ENCODE measurements around the gene FAM114A2. TPM values are rescaled to one million over a fixed set of nuclear protein-coding genes. Genes with fewer than 3 reads are reported as not detected.

The FAM114A2 gene
- polyA plus RNA-seq, 10 donors: 15.2 to 24.0 (median 19.6) TPM

- no peak for DNase-seq
Measured at GRCh38 chr5:153988510-153988909, 50.2 kb downstream of the FAM114A2 start.

GRCh38 chr5:153987301-153987700, 51.4 kb downstream of the FAM114A2 start:
- DNase-seq: no peak

- DNase-seq: no peak
Measured at GRCh38 chr5:153985498-153985897, 53.2 kb downstream of the FAM114A2 start.

- no peak for DNase-seq
Measured at GRCh38 chr5:153983885-153984284, 54.8 kb downstream of the FAM114A2 start.

DNA sequence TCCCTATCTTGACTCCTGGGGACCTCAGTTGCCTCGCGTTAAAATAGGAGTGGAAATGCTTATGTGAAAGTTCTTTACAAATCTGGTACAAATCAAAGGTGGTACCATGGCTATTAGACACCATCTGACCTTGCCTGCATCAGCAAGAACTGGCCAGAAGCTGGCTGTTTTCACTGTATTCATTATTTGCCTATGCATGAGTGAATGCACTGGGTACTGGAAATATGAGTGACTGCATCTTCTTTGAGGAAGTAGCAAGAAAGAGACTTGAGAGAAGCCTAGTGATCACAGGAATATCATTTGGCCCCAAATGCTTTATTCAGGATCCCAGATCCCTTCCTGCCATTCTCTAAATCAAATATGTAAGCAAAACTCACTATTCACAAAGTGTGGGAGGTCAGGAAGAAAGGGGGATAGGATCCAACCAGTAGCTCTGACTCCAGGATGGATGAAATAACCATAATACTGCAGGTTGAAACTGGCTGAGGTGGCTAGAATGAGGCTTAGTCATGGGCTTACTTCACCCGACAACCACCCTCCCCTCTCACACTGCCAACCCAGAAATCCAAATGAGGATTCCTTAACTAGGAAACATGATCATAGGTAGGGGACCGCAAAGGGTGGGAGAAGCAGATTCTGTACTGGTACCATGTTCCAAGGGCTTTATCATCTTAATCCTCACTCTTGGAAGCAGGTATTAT, 56.7 kb downstream of the FAM114A2 start:
- no peak for DNase-seq

- DNase-seq: no peak
Measured at GRCh38 chr5:153979028-153979783, 59.5 kb downstream of the FAM114A2 start.

- no peak for DNase-seq
Measured at GRCh38 chr5:153974813-153975163, 63.9 kb downstream of the FAM114A2 start.

DNA sequence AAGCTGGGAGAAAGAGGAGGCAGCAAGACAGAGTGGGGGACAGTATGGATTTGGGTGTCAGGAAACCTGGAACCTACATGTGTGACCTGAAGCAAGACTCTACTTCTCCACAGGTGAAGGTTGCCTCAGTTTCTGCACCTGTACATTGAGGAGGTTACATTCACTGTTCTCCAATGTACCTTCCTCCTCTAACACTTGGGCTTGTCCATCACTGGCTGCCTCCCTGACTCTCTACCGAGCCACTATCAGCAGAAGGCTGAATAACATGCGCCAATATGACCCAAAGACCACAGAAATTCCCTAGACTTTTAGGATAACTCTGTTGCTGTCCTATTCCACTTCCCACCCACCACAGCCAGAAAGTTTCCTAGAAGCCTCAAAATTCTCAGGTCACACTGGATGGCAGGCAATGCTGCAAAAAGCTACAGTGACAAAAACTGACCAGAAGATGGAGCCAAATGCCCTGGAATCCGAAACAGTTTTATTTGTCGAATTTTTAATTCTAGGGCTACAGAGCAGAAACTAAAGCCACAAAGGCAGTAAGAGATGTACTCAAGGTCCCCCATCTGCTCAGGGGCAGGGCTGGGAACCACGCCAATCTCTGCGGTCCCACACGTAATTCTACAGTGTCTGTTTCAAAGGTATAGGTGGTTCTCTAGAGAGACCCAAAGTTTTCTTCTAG, 64.4 kb downstream of the FAM114A2 start:
- DNase-seq: peak in 2 of 3 donors; percentile 50 to 72

- no peak for DNase-seq
Measured at GRCh38 chr5:153972240-153972639, 66.5 kb downstream of the FAM114A2 start.

DNA sequence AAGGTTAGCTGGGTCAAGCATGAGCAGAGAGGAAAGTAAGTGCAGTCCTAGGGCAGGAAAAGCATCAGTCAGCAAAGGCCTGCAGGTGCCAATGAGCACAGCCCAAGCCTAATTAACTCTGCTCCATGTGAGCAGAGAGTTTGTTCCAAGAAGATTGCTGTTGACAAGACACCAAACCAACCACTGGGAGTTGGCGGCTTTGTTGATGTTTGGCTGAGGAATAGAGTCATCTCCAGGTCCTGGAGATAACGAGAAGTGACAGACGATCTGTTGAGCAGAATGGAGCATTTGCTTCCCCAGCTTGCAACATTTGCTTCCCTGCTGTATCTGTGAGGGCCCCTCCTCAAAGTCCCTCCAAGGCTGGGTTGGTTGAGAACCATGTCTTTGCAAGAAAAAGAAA, 68.2 kb downstream of the FAM114A2 start:
- no peak for DNase-seq

- no peak for DNase-seq
Measured at GRCh38 chr5:153969563-153969895, 69.2 kb downstream of the FAM114A2 start.

DNA sequence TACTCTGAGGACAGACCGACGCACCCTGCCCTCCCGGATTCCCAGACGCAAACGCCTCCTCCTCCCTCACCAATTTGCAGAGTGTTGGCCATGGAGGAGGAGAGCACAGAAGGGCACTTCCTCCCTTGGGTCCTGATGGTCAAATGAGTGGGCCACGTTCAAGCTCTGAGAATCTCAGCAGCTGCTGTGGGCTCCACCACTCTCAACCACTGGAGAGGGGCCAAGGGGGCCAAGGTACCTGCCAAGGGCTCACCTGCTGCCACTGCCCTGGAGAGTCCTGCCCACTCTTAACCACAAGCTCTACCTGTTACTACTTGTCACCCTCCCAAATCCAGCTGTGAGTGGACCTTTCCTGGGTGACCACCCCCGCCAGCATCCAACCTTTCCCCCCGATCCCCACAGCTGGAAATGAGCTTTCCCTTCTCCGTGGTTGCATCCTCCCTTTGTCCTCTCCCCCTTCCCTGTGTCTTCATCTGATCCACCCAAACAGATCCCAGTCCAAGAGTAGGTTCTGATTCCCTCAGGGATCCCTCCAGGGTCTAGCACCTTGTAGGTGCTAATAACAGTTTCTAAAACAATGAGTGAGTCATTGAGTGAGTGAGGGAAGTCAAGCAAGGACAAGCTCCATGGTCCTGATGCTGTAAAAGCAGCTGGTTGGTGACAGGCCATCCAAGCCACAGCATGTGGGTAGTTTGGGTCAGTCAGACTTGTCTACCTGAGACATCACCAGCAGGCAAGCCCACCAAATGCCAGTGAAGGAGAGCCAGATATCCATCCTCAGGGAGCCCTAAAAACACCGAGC, 69.7 kb downstream of the FAM114A2 start:
- DNase-seq: no peak

- peak; percentile 66 to 78 (median 73) for DNase-seq
Measured at GRCh38 chr5:153964880-153965645, 73.6 kb downstream of the FAM114A2 start.

- no peak for DNase-seq
Measured at GRCh38 chr5:153964191-153964879, 74.4 kb downstream of the FAM114A2 start.

DNA sequence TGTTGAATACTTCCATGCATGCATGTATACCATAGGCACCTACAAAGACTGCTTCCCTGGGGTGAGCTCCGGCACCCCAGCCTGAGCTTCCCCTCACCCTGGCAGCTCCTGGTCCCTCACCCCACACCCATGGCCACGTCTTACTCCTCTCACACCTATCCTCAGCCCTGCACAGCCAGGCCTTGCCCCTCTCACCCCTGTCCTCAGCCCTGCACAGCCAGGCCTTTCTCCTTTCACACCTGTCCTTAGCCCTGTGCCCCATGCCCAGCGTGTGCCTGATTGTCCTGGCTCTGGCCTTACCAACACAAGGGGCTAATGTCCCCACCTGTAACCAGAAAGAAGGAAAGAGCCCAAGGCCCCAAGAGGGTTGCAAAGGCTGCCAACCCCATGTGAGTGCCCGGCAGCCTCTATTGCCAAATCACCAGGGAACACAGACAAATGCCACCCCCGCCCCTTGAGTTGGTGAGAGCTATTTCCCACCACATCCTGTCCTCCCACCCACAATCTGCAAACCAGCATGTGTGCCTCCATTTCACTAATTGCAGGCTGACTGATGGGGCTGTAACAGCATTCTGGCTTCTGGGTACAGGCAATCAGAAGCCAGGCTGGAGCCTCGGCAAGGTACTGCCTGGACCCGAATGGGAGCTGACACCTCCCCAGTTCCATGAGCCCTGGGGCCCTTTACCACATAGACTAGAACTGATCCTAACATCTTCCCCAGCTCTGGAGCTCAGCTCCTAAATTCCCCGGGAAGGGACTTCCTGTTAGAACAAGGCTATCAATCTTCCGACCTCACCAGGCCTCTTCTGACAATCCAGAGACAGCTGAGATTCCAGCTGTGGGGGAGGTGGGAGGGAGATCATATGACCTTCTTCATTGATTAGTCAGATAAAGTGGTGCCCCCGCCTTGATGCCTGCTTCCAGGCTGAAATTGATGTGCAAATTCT, 78.2 kb downstream of the FAM114A2 start:
- no peak for DNase-seq

DNA sequence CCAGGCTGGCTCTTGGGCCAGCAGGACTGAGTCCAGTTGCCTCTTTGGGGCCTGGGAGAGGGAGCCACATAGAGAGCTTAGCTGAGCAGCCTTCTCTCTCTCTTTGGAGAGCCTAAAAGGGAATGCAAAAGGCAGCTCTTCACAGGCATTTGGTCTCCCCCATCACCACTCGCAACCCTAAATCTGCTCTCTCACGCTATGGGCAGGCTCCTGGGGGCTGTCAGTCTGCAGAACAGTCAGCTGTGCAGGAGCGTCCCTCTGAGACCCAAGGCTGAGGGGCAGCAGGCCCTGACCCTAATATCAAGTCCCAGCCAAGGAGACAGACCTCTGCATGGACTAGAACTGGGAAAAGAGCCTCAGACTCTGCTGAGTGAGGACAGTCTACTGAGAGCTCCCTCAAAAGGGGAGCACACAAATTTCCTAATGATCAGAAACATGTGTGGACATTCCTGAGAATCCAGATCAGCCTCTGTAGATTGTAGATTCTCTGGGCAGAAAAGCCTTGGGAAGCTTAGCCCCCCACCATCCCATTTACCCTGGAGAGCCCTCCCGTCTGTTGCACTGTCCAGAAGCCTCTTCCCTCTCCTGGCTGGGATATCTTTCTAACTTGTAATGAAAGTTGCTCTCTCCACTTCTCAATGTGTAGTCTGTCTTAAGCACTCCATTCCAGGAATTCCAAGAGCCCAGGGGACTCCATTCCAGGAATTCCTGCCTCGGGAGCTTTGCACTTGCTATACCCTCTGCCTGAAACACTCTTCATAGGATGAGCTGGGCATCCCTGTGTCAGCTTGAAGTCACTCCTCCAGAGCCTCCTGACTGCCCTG, 79.4 kb downstream of the FAM114A2 start:
- peak; percentile 46 to 84 (median 71) for DNase-seq

- no peak for DNase-seq
Measured at GRCh38 chr5:153957205-153957604, 81.5 kb downstream of the FAM114A2 start.

GRCh38 chr5:153953411-153953810, 85.3 kb downstream of the FAM114A2 start:
- DNase-seq: no peak

- DNase-seq: peak; percentile 61 to 68 (median 62)
Measured at GRCh38 chr5:153952893-153953292, 85.8 kb downstream of the FAM114A2 start.

All from muscle of back (tissue), 11 donors.